HepG2 (cell line): ENCODE data around the gene FSTL1. TPM values are rescaled to one million over a fixed set of nuclear protein-coding genes. Genes with fewer than 3 reads are reported as not detected.

Experiments used
- ATAC-seq: fragments of 200-7000 bp; cut with Tn5 transposase; 3 replicates; pipeline ENCODE4 v1.9.1; 2020; ENCODE audit warnings: mild to moderate bottlenecking, moderate library complexity
- BruUV-seq: library from RNA; stranded (reverse); fragments of 400-500 nt; replicated peaks from 2 replicates; lab custom pipeline; 2021; lab: Mats Ljungman, UMichigan
- CTCF ChIA-PET: fragments of 300-600 bp; formaldehyde crosslinking; extraction: SDS; loops from one replicate; lab custom pipeline; 2021; ENCODE audit warnings: low total read pairs, inconsistent platforms, low intra/inter-chr PET ratio; lab: Yijun Ruan, JAX
- POLR2A ChIA-PET: fragments of 350-600 bp; sonication (Branson Sonifier 250); formaldehyde crosslinking; loops from one replicate; lab custom pipeline; 2020; ENCODE audit warnings: antibody characterized with exemption, inconsistent platforms; lab: Yijun Ruan, JAX
- DNase-seq: peaks from one replicate; pipeline ENCODE4 v3.0.0-alpha.2; 2015; ENCODE audit warnings: low spot score
- FAIRE-seq: peaks from 3 replicates; lab custom pipeline; 2011; peaks lifted over from hg19 to GRCh38; lab: Jason Lieb, UNC
- H2AFZ ChIP-seq: one replicate; pipeline ENCODE4 v1.6.1; 2011; ENCODE audit warnings: low read length, inconsistent platforms
- H3K27ac ChIP-seq: fragments of 300-600 bp; 3 replicates; pipeline ENCODE4 v1.8.0; 2011; ENCODE audit warnings: mixed run types, mild to moderate bottlenecking, mixed read lengths, low read length, inconsistent platforms; ENCODE audit not compliant: insufficient read depth; ENCODE audit errors: extremely low read length
- H3K27me3 ChIP-seq, 2 experiments: fragments of 200-600 bp in 1 of 2; 2 replicates in 1 of 2; 3 replicates in 1 of 2; pipeline versions ENCODE4 v1.6.0 to v1.8.0; 2011; ENCODE audit warnings: low read length in 2 of 2, mild to moderate bottlenecking in 2 of 2, moderate library complexity in 2 of 2, inconsistent platforms in 1 of 2; ENCODE audit not compliant: insufficient read depth in 2 of 2, control insufficient read depth in 1 of 2
- H3K36me3 ChIP-seq, 2 experiments: fragments of 200-600 bp in 1 of 2; replicated peaks in 1 of 2; 2 replicates in 1 of 2; 3 replicates in 1 of 2; pipeline versions ENCODE4 v1.5.1 to v1.8.0; 2011; ENCODE audit warnings: low read length in 2 of 2, inconsistent platforms in 1 of 2; ENCODE audit not compliant: insufficient read depth in 2 of 2, control insufficient read depth in 1 of 2
- H3K4me1 ChIP-seq: 2 replicates; pipeline ENCODE4 v1.5.1; 2012; ENCODE audit warnings: low read length, inconsistent platforms; ENCODE audit not compliant: insufficient read depth
- H3K4me2 ChIP-seq: 2 replicates; pipeline ENCODE4 v1.6.0; 2011; ENCODE audit warnings: low read depth, low read length, inconsistent platforms
- H3K4me3 ChIP-seq, 3 experiments: fragments of 200-600 bp in 1 of 3; sonication (generic), shearing (Covaris generic) in 1 of 3; replicated peaks in 1 of 3; 2 replicates each; pipeline ENCODE4 v1.5.1; 2011 to 2016; ENCODE audit warnings: low read length in 3 of 3, inconsistent platforms in 2 of 3, low read depth in 2 of 3, mild to moderate bottlenecking in 2 of 3, control low read depth in 1 of 3, mixed read lengths in 1 of 3; ENCODE audit not compliant: insufficient read depth in 1 of 3
- H3K79me2 ChIP-seq: one replicate; pipeline ENCODE4 v1.6.1; 2011; ENCODE audit warnings: low read length, inconsistent platforms; ENCODE audit not compliant: insufficient read depth
- H3K9ac ChIP-seq: 2 replicates; pipeline ENCODE4 v1.6.0; 2011; ENCODE audit warnings: mild to moderate bottlenecking, low read depth, low read length, inconsistent platforms; ENCODE audit not compliant: insufficient read depth
- H3K9me3 ChIP-seq: 2 replicates; pipeline ENCODE4 v1.5.1; 2012; ENCODE audit warnings: mild to moderate bottlenecking, low read length
- H4K20me1 ChIP-seq: 2 replicates; pipeline ENCODE4 v1.6.0; 2011; ENCODE audit warnings: inconsistent platforms, mild to moderate bottlenecking, low read length, moderate library complexity; ENCODE audit not compliant: insufficient read depth
- ASH2L ChIP-seq: fragments of 300-600, 200-600 bp; sonication (generic); IDR thresholded peaks from 2 replicates; pipeline ENCODE4 v1.7.0; 2017; ENCODE audit warnings: low read depth, mild to moderate bottlenecking, moderate library complexity, mixed read lengths, low read length; ENCODE audit not compliant: insufficient read length
- ATF1 ChIP-seq: IDR thresholded peaks from 2 replicates; pipeline ENCODE4 v1.6.1; 2016; ENCODE audit warnings: mild to moderate bottlenecking, control low read depth
- HNRNPUL1 ChIP-seq: fragments of 200-400 bp; formaldehyde crosslinking; IDR thresholded peaks from 2 replicates; pipeline ENCODE4 v1.6.1; 2017; ENCODE audit warnings: low read depth, mild to moderate bottlenecking, low read length, moderate library complexity
- IKZF4 ChIP-seq: sonication (generic); formaldehyde crosslinking; IDR thresholded peaks from 2 replicates; pipeline ENCODE4 v1.5.1; 2020; ENCODE audit warnings: borderline replicate concordance, mild to moderate bottlenecking, low read depth, missing genetic modification reagents; ENCODE audit errors: not compliant biosample characterization
- IRX3 ChIP-seq: sonication (generic); formaldehyde crosslinking; IDR thresholded peaks from 2 replicates; pipeline ENCODE4 v1.8.1; 2023; ENCODE audit warnings: mild to moderate bottlenecking, low read depth, missing genetic modification reagents, borderline replicate concordance
- KDM4B ChIP-seq: sonication (generic); formaldehyde crosslinking; IDR thresholded peaks from 2 replicates; pipeline ENCODE4 v1.4.0; 2020; ENCODE audit warnings: missing genetic modification reagents
- MED13 ChIP-seq: sonication (generic); formaldehyde crosslinking; IDR thresholded peaks from 2 replicates; pipeline ENCODE4 v1.5.0; 2020; ENCODE audit warnings: missing genetic modification reagents
- PRPF4 ChIP-seq: fragments of 200-400 bp; formaldehyde crosslinking; IDR thresholded peaks from 2 replicates; pipeline ENCODE4 v1.6.1; 2016; ENCODE audit warnings: low read length, low read depth; ENCODE audit not compliant: poor library complexity, severe bottlenecking
- SMARCC2 ChIP-seq: fragments of 450-650 bp; IDR thresholded peaks from 2 replicates; pipeline ENCODE4 v1.6.1; 2017; ENCODE audit warnings: antibody characterized with exemption, mild to moderate bottlenecking
- TMF1 ChIP-seq: sonication (generic); formaldehyde crosslinking; IDR thresholded peaks from 2 replicates; pipeline ENCODE4 v1.8.1; 2022; ENCODE audit warnings: low read depth, missing genetic modification reagents
- ZNF33B ChIP-seq: sonication (generic); formaldehyde crosslinking; IDR thresholded peaks from 2 replicates; pipeline ENCODE4 v1.5.1; 2020; ENCODE audit warnings: mild to moderate bottlenecking, missing genetic modification reagents
- ZNF720 ChIP-seq: sonication (generic); formaldehyde crosslinking; IDR thresholded peaks from 2 replicates; pipeline ENCODE4 v1.4.0; 2020; ENCODE audit warnings: missing genetic modification reagents
- ZNF816 ChIP-seq: sonication (generic); formaldehyde crosslinking; IDR thresholded peaks from 2 replicates; pipeline ENCODE4 v1.8.0; 2022; ENCODE audit warnings: missing genetic modification reagents, mild to moderate bottlenecking, borderline replicate concordance
- WGBS: methylation state at CpG from one replicate; pipeline ENCODE4 v1.1.6; 2017; ENCODE audit warnings: low lambda C conversion rate; 5-methylcytosine and 5-hydroxymethylcytosine counted together
- in situ Hi-C: cut with HindIII; loops from 2 replicates; pipeline ENCODE4 v1.10.0; 2017; ENCODE audit warnings: low pct_unique_long_range_greater_than_20kb; ENCODE audit not compliant: extremely low pct_ligation_motif_present
- intact Hi-C: fragments of 100-400 bp; cut with micrococcal nuclease; formaldehyde crosslinking; loops from one replicate; pipeline ENCODE4 v1.10.0; 2022; ENCODE audit not compliant: unreplicated experiment
- polyA plus RNA-seq, 8 experiments: library from polyadenylated mRNA; depleted of rRNA in 3 of 8; stranded (reverse) in 7 of 8; unstranded in 1 of 8; fragments of >200 nt; fragmentation: Illumina TruSeq in 4 of 8; extraction: Trizol in 4 of 8; gene quantifications; 2 replicates each; pipeline versions ENCODE4 v1.2.1 to v1.2.3, GENCODE V29; 2011 to 2016; ENCODE audit warnings: low read depth in 4 of 8, missing spikeins in 1 of 8, mixed read lengths in 1 of 8; ENCODE audit not compliant: insufficient read depth in 1 of 8
- total RNA-seq, 5 experiments: library from RNA; depleted of rRNA; stranded (reverse); fragments of >200 nt; fragmentation: Illumina TruSeq; extraction: Trizol; gene quantifications; 2 replicates each; pipeline ENCODE4 v1.2.3, GENCODE V29; 2016; ENCODE audit warnings: low read depth in 1 of 5
- TF ChIP-seq, protein P1 (sequence below): sonication (generic); formaldehyde crosslinking; IDR thresholded peaks from 2 replicates; pipeline ENCODE4 v1.8.1; 2023; ENCODE audit warnings: missing genetic modification reagents, mild to moderate bottlenecking, borderline replicate concordance
- TF ChIP-seq, protein P2 (sequence below): sonication (generic); formaldehyde crosslinking; IDR thresholded peaks from 2 replicates; pipeline ENCODE4 v1.4.0; 2020; ENCODE audit warnings: missing genetic modification reagents

FSTL1 gene
- total and polyA plus RNA-seq, 2 of the 13 experiments (the other 11 are each of a cell fraction or from before 2014, with no cell fraction given): 0.07 to 0.29 TPM

DNA sequence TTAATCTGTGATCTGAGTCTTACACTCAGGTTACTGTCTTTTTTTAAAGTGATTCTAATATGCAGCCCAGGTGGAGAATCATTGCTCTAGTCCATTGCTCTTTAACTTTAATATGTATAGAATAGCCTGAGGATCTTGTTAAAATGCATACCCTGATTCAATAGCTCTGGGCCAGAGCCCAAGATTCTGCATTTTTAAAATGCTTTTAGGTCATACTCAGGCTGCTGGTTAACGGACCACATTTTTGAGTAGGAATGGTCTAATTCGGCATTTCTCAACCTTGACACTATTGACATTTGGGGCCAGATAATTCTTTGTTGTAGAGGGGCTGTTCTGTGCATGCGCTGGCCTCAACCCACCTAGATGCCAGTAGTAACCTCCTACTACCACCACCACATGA lies 20.9 kb upstream of the FSTL1 start:
- intact Hi-C loops: no loop called here
- Histone ChIP-seq H3K4me3 (no peak overlapping the region), H3K4me2 (no peak overlapping the region), H3K9me3 (no peaks in the 10 kb centered on the region), H3K27ac (no peak overlapping the region)
- WGBS: 6% methylated on average over 2 of the region's 3 CpGs
- ATAC-seq (no peak), FAIRE-seq (no peak)
- in situ Hi-C loops: no loop called here
- CTCF ChIA-PET: no interaction called here
- no peak for TF ChIP-seq SMARCC2
- TF ChIP-seq IKZF4: no peak
- no peak for TF ChIP-seq KDM4B (CRISPR knock-in tag)
- TF ChIP-seq TMF1: no peak
- no peak for TF ChIP-seq PRPF4
- no peak for TF ChIP-seq ZNF720 (CRISPR knock-in tag)
- TF ChIP-seq HNRNPUL1: no peak
- TF ChIP-seq ATF1 (CRISPR knock-in tag): no peak
- TF ChIP-seq ZNF816: no peak
- TF ChIP-seq, protein P1, sequence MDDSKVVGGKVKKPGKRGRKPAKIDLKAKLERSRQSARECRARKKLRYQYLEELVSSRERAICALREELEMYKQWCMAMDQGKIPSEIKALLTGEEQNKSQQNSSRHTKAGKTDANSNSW (CRISPR knock-in tag): no peak
- TF ChIP-seq MED13 (CRISPR knock-in tag): no peak
- TF ChIP-seq, all 625 proteins: peak for 0
- Histone ChIP-seq H3K36me3 (no peaks in the 10 kb centered on the region), H3K79me2 (no peaks in the 10 kb centered on the region), H3K4me1 (no peaks in the 10 kb centered on the region), H2AFZ (no peak overlapping the region), H4K20me1 (no peaks in the 10 kb centered on the region), H3K9ac (no peak overlapping the region), H3K27me3 (peaks cover 1 to 13% of the 10 kb centered on the region in 2 experiments; a peak in 3 of 5 replicates)
- DNase-seq: no peak
- POLR2A ChIA-PET: no interaction called here
- BruUV-seq: no TSS peak

GRCh38 chr3:120470870-120471269 lies 20.1 kb upstream of the FSTL1 start:
- Histone ChIP-seq H2AFZ (no peak overlapping the region), H3K4me1 (no peaks in the 10 kb centered on the region), H3K4me2 (no peak overlapping the region), H3K4me3 (no peak overlapping the region), H3K9me3 (no peaks in the 10 kb centered on the region), H3K27me3 (peaks cover 1 to 13% of the 10 kb centered on the region in 2 experiments; a peak in 3 of 5 replicates), H4K20me1 (no peaks in the 10 kb centered on the region), H3K9ac (no peak overlapping the region), H3K27ac (no peak overlapping the region), H3K36me3 (no peaks in the 10 kb centered on the region), H3K79me2 (no peaks in the 10 kb centered on the region)
- intact Hi-C loops (no loop called here), in situ Hi-C loops (no loop called here)
- BruUV-seq: no TSS peak
- WGBS: 2% methylated on average over 2 of the region's 2 CpGs
- CTCF ChIA-PET: no interaction called here
- DNase-seq (no peak), FAIRE-seq (no peak), ATAC-seq (no peak)
- POLR2A ChIA-PET: no interaction called here
- TF ChIP-seq ASH2L (no peak), IRX3 (no peak), ZNF33B (CRISPR knock-in tag) (no peak)
- TF ChIP-seq, protein P2, sequence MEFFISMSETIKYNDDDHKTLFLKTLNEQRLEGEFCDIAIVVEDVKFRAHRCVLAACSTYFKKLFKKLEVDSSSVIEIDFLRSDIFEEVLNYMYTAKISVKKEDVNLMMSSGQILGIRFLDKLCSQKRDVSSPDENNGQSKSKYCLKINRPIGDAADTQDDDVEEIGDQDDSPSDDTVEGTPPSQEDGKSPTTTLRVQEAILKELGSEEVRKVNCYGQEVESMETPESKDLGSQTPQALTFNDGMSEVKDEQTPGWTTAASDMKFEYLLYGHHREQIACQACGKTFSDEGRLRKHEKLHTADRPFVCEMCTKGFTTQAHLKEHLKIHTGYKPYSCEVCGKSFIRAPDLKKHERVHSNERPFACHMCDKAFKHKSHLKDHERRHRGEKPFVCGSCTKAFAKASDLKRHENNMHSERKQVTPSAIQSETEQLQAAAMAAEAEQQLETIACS (CRISPR knock-in tag): no peak
